Right lobe of liver (tissue), 6 donors: ENCODE results near the gene FOLR1. TPM values are rescaled to one million over a fixed set of nuclear protein-coding genes. Genes with fewer than 3 reads are reported as not detected.
"Not testable (repeated sequence)": the region's sequence is repeated elsewhere in the genome, so short reads cannot be mapped to it uniquely, and the experiment has no call there.

ENCODE experiments used
- ATAC-seq, 4 donors: fragments of 200-7000 bp; cut with Tn5 transposase; one replicate each; pipeline ENCODE4 v1.9.1; 2020; ENCODE audit warnings: mild to moderate bottlenecking in 4 of 4, moderate library complexity in 4 of 4
- DNase-seq, 3 donors: peaks; one replicate each; pipeline ENCODE4 v3.0.0-alpha.2; 2020
- H3K27ac ChIP-seq, 3 donors: fragments of 200-600 bp; one replicate each; pipeline ENCODE4 v1.8.0; 2022
- H3K27me3 ChIP-seq, 2 donors: fragments of 200-600 bp; one replicate each; pipeline ENCODE4 v1.8.0; 2022
- H3K36me3 ChIP-seq, 4 donors: fragments of 200-600 bp; sonication (generic) in 1 of 4; one replicate each; pipeline versions ENCODE4 v1.5.1 to v1.8.0; 2017 to 2022; ENCODE audit warnings: control low read depth in 1 of 4
- H3K4me1 ChIP-seq, 4 donors: fragments of 200-600 bp; sonication (generic) in 1 of 4; one replicate each; pipeline versions ENCODE4 v1.5.1 to v1.8.0; 2017 to 2022; ENCODE audit warnings: control low read depth in 1 of 4
- H3K4me3 ChIP-seq, 3 donors: fragments of 200-600 bp; one replicate each; pipeline ENCODE4 v1.8.0; 2022
- H3K9me3 ChIP-seq, 4 donors: fragments of 200-600 bp; sonication (generic) in 1 of 4; one replicate each; pipeline versions ENCODE4 v1.5.1 to v1.8.0; 2017 to 2022; ENCODE audit warnings: control low read depth in 1 of 4
- POLR2A ChIP-seq: fragments of 450-650 bp; IDR thresholded peaks from one replicate; pipeline ENCODE4 v1.6.1; 2017; ENCODE audit warnings: antibody characterized with exemption, mild to moderate bottlenecking
- WGBS: methylation state at CpG from one replicate; pipeline ENCODE4 v1.1.6; 2018; ENCODE audit warnings: low coverage, low lambda C conversion rate; ENCODE audit not compliant: insufficient coverage; ENCODE audit errors: missing lambda C conversion rate; 5-methylcytosine and 5-hydroxymethylcytosine counted together
- intact Hi-C, 2 donors: fragments of 100-400 bp; cut with DNase I; formaldehyde crosslinking; loops; one replicate each; pipeline versions ENCODE4 v1.11.2 to v1.14.1; 2022
- total RNA-seq, 6 experiments: library from RNA; depleted of rRNA in 2 of 6; stranded (reverse); fragments of >200 nt in 2 of 6; fragmentation: NEBNext Ultra II Directional in 3 of 6; extraction: Animal tissue kit (Norgen Biotek cat#: 25700) in 3 of 6; gene quantifications; one replicate each; pipeline versions ENCODE4 v1.1.0 to v1.2.4, GENCODE V29; 2016 to 2023
- TF ChIP-seq, protein P1 (sequence below), 4 donors: fragments of 200-600 bp in 3 of 4; fragments of 450-650 bp in 1 of 4; IDR thresholded peaks; one replicate each; pipeline versions ENCODE4 v1.5.1 to v1.8.0; 2016 to 2022; ENCODE audit warnings: antibody characterized with exemption in 4 of 4, mild to moderate bottlenecking in 2 of 4
- donor health status: DM: no; HTN: yes; CAD: no.
- donor health status: DM: no; HTN: no; CAD: no.
- donor health status: DM: no; HTN: no; CAD: no.
- donor health status: DM: no; HTN: yes; CAD: no.
- donor health status: DM: no; HTN: yes; CAD: no.

The FOLR1 gene
- total RNA-seq, 6 experiments from 2014 or later: not detected

DNA sequence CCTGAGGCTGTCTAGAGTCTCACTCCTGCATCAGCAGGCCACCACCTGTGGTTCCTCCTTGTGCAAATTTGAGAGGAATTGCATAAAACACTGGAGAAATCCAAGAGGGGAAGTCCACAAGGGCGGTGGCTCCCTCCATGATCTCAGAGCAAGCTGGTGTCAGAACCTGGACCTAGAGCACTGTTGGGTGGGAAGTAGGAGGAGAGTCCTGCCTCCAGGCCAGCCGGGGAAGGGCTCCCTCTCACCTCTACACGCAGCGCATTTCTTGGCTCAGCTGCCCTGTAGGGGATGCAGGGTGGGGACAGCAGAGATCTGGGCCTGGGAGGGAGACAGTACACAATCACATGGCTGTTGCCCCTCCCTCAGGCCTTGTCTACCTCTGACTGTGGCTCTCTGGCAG, 19.9 kb upstream of the FOLR1 start:
- no CpG with 5 or more reads among the region's 4 CpGs for WGBS

DNA sequence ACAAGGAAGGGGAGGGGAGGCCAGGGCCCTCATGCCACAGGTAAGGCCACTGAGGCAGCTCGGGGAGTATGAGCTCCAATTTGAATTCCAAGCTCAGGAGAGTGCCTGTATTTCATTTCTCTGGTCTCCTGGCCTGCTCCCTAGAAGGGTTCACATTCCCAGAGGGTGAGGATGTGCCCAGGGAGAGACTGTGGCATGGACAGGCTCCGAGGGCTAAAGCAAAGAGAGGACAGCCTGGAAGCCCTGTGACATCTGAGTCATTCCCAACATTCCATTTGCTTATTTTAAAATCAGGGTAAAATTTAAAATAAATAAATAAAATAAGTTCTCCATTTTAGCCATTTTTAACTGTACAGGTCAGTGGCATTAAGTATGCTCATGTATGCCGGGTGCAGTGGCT, 18.6 kb upstream of the FOLR1 start:
- no peak for ATAC-seq
- TF ChIP-seq POLR2A: no peak
- TF ChIP-seq, protein P1, sequence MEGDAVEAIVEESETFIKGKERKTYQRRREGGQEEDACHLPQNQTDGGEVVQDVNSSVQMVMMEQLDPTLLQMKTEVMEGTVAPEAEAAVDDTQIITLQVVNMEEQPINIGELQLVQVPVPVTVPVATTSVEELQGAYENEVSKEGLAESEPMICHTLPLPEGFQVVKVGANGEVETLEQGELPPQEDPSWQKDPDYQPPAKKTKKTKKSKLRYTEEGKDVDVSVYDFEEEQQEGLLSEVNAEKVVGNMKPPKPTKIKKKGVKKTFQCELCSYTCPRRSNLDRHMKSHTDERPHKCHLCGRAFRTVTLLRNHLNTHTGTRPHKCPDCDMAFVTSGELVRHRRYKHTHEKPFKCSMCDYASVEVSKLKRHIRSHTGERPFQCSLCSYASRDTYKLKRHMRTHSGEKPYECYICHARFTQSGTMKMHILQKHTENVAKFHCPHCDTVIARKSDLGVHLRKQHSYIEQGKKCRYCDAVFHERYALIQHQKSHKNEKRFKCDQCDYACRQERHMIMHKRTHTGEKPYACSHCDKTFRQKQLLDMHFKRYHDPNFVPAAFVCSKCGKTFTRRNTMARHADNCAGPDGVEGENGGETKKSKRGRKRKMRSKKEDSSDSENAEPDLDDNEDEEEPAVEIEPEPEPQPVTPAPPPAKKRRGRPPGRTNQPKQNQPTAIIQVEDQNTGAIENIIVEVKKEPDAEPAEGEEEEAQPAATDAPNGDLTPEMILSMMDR (IDR thresholded peaks at IDR 0.05): no peak

More for the DNA sequence above, 19.9 kb upstream of the FOLR1 start:
- H3K36me3 ChIP-seq, H3K9me3 ChIP-seq, H3K4me1 ChIP-seq, H3K4me3 ChIP-seq, intact Hi-C loops, H3K27ac ChIP-seq, H3K27me3 ChIP-seq, DNase-seq: not testable (repeated sequence)
- ATAC-seq: peak in 2 of 4 donors; percentile 19 to 49

DNA sequence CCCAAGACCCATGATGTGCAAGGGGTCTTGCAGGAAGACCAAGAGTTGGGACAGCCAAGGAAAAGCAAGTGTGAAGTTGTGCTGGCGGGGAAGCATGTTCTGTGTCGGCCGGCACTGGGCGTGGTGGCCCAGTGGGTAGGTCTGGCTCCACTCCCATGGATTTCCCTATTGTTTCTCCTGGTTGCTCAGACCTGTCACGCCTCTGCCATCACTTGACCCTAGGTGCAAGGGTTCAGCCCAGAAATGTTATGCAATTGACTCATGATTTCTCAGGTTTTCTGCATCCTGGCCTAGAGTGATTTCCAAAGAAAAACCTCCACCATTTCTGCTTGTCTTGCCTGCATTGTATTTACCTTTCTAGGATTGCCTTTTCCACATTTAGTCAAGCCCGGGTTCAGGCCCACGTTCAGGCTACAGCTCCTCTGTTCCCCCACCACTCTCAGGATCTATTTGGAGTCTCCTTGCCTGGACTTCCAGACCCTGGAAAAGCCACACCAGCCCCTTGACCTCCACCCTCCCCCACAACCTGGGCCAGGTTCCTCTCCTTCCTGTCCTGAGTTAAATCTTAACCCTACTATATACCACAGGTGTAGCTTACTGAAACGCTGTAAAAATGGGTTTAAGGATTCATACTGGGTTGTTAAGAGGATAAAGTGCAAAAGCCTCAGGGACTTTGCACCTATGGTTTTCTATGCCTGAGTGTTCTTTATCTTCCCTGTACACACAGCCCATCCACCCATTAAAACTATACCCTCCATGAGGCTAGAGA, 17.5 kb upstream of the FOLR1 start:
- ATAC-seq (peak in 1 of 4 donors; percentile 17), DNase-seq (no peak)
- H3K4me1 ChIP-seq: no peaks in the 10 kb centered on the region
- no peaks in the 10 kb centered on the region for H3K27me3 ChIP-seq
- H3K4me3 ChIP-seq: no peak overlapping the region
- H3K36me3 ChIP-seq: no peaks in the 10 kb centered on the region
- intact Hi-C loops: no loop called here
- no peaks in the 10 kb centered on the region for H3K9me3 ChIP-seq
- TF ChIP-seq POLR2A: no peak
- TF ChIP-seq, protein P1 (IDR thresholded peaks at IDR 0.05): no peak
- H3K27ac ChIP-seq: no peak overlapping the region
- WGBS: 45% methylated on average over 3 of the region's 8 CpGs

More for the DNA sequence above, 18.6 kb upstream of the FOLR1 start:
- WGBS: 93% methylated on average over 3 of the region's 3 CpGs
- Histone ChIP-seq H3K27me3 (no peaks in the 10 kb centered on the region), H3K4me3 (no peak overlapping the region), H3K9me3 (no peaks in the 10 kb centered on the region), H3K36me3 (no peaks in the 10 kb centered on the region), H3K27ac (no peak overlapping the region), H3K4me1 (no peaks in the 10 kb centered on the region)
- no peak for DNase-seq
- intact Hi-C loops: no loop called here

DNA sequence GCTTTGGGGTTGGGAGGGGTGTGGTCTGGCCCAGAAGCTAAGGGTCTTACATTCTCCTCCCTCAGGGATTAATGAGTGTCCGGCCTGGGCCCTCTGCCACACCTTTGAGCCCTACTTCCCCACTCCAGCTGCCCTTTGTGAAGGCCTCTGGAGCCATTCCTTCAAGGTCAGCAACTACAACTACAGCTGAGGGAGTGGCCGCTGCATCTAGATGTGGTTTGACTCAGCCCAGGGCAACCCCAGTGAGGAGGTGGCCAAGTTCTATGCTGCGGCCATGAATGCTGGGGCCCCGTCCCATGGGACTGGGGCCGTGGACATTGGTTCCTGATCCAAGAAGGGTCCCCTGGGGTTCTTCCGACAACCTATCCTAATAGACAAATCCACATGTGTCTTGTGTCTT, 14.3 kb upstream of the FOLR1 start:
- H3K27ac ChIP-seq: no peak overlapping the region
- TF ChIP-seq POLR2A: no peak
- TF ChIP-seq, protein P1 (IDR thresholded peaks at IDR 0.05): no peak
- DNase-seq (no peak), ATAC-seq (no peak)
- no peaks in the 10 kb centered on the region for H3K4me1 ChIP-seq
- H3K27me3 ChIP-seq: no peaks in the 10 kb centered on the region
- 80% methylated on average over 2 of the region's 6 CpGs for WGBS
- H3K4me3 ChIP-seq: no peak overlapping the region
- intact Hi-C loops: no loop called here
- H3K9me3 ChIP-seq: no peaks in the 10 kb centered on the region
- H3K36me3 ChIP-seq: no peaks in the 10 kb centered on the region

DNA sequence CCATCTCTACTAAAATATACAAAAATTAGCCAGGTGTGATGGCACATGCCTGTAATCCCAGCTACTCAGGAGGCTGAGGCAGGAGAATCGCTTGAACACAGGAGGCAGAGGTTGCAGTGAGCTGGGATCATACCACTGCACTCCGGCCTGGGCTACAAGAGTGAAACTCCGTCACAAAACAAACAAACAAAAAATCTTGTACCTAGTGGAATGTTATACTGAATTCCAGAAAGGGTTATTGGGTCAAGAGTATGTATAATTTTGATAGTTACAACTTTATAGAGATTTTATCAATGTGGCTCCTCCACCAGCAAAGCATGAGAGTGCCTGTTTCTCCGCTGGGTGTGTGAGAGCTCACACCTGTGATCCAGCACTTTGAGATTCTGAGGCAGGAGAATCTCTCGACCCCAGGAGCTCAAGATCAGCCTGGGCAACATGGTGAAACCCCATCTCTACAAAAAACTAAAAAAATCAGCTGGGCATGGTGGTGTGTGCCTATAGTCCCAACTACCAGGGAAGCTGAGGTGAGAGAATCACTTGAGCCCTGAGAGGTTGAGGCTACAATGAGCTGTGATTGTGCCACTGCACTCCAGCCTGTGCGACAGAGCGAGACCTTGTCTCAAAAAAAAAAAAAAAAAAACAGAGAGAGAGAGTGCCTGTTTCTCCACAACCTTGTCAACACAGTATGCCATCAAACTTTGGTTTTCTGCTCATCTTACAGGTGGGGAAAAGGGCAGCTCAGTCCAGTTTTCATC, 12.7 kb upstream of the FOLR1 start:
- Histone ChIP-seq H3K4me3 (no peak overlapping the region), H3K27me3 (no peaks in the 10 kb centered on the region), H3K4me1 (no peaks in the 10 kb centered on the region), H3K27ac (no peak overlapping the region), H3K9me3 (no peaks in the 10 kb centered on the region), H3K36me3 (no peaks in the 10 kb centered on the region)
- intact Hi-C loops: no loop called here
- ATAC-seq (no peak), DNase-seq (no peak)
- no peak for TF ChIP-seq POLR2A
- TF ChIP-seq, protein P1 (IDR thresholded peaks at IDR 0.05): no peak
- WGBS: 53% methylated on average over 6 of the region's 7 CpGs
